HG03354 (cell line): Measurements from ENCODE around the gene CIAO3.

Experiments used
- ATAC-seq: cut with Tn5 transposase; IDR thresholded peaks from one replicate; pipeline ENCODE4 v1.9.1; 2021; ENCODE audit warnings: mild to moderate bottlenecking; ENCODE audit not compliant: unreplicated experiment, poor library complexity, severe bottlenecking

CIAO3 gene

GRCh38 chr16:682493-683395 lies 58.1 kb downstream of the CIAO3 start:
- no peak for ATAC-seq

GRCh38 chr16:681746-682427 lies 58.9 kb downstream of the CIAO3 start:
- ATAC-seq = no peak

- ATAC-seq = no peak
Measured at GRCh38 chr16:680967-681745, 59.6 kb downstream of the CIAO3 start.

- ATAC-seq = no peak
Measured at GRCh38 chr16:680625-680945, 60.2 kb downstream of the CIAO3 start.

- peak; percentile 47 for ATAC-seq
Measured at GRCh38 chr16:679814-680624, 60.8 kb downstream of the CIAO3 start, which contains the start of gene STUB1. Gene STUB1 (plus strand): TSS chr16:680410. CDS start chr16:680526, 116 bp downstream.
